Measurements from ENCODE around the gene RNF207.

RNF207 gene

DNA sequence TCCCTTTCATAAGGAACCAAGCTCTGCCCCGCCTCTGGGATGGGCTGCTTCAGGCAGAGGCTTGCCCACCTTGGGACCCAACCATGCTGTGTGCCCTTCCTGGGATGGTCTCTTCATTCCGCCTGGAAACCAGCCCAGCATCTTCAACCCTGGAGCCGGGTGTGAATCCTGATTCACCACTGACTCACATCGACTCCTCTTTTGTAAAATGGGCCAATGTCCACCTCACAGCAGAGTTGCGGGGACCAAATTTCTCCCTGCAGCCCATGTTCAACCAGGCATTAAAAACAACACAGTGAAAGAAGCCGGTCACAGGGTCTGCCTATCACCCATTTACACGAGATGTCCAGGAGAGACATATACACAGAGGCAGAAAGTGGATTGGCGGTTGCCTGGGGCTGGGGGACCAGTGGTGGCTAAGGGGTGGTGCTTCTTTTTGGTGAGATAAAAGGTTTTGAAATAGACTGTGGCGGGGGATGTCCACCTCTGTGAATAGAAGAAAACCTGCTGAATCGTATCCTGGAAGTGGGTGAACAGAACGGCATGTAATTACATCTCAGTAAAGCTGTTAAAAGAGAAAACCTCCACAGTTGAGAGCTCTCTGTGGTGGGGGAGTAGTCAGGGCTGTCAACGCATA, 61.9 kb downstream of the RNF207 start:
- no peak for DNase-seq (ENCODE audit: extremely low read depth, low read depth)
- TF ChIP-seq, protein P1, sequence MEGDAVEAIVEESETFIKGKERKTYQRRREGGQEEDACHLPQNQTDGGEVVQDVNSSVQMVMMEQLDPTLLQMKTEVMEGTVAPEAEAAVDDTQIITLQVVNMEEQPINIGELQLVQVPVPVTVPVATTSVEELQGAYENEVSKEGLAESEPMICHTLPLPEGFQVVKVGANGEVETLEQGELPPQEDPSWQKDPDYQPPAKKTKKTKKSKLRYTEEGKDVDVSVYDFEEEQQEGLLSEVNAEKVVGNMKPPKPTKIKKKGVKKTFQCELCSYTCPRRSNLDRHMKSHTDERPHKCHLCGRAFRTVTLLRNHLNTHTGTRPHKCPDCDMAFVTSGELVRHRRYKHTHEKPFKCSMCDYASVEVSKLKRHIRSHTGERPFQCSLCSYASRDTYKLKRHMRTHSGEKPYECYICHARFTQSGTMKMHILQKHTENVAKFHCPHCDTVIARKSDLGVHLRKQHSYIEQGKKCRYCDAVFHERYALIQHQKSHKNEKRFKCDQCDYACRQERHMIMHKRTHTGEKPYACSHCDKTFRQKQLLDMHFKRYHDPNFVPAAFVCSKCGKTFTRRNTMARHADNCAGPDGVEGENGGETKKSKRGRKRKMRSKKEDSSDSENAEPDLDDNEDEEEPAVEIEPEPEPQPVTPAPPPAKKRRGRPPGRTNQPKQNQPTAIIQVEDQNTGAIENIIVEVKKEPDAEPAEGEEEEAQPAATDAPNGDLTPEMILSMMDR (IDR thresholded peaks at IDR 0.05; ENCODE audit: low read depth, low read length) = no peak

DNA sequence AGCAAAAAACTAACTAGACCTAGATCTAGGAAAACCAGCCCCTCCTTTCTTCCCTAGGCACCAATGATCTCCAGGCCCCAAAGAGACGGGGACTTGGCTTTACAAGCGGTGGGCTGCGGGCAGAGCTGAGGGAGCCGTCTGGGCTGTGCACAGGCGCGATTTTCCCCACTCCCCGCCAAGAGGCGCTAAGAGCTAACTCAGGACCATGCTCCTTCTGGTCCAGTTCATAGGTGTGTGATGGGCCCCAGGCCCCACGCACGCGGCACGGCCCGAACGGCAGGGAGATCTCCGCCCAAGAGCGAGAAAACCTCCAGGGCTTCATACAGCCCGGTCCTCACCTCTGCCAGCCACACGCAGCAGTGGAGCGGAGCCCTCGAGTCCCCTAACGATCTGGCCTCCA, 62.5 kb downstream of the RNF207 start:
- no peak for DNase-seq (ENCODE audit: extremely low read depth, low read depth)

DNA sequence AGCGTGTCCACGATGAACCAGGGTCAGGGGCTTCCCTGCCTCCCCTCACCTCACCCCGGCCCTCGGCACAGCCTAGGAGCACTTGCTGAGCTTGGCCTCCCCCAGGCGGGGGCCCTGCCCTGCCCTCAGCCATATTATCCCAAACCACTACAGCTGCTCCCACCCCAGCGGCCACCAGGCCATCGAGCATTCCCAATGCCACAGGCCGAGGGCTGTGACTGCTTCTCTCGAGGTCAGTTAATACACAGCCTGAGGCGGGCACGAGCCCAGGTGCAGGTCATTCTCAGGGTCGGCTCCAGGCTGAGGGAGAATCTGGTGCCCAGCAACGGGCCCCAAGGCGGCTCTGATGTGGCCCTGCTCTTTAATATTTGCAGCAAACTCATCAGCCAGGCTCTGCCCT, 63.4 kb downstream of the RNF207 start:
- DNase-seq (ENCODE audit: extremely low read depth, low read depth) = no peak
- TF ChIP-seq, protein P1 (IDR thresholded peaks at IDR 0.05; ENCODE audit: low read depth, low read length) = no peak

More for the DNA sequence above, 62.5 kb downstream of the RNF207 start:
- TF ChIP-seq, protein P1 (IDR thresholded peaks at IDR 0.05; ENCODE audit: low read depth, low read length) = no peak

DNA sequence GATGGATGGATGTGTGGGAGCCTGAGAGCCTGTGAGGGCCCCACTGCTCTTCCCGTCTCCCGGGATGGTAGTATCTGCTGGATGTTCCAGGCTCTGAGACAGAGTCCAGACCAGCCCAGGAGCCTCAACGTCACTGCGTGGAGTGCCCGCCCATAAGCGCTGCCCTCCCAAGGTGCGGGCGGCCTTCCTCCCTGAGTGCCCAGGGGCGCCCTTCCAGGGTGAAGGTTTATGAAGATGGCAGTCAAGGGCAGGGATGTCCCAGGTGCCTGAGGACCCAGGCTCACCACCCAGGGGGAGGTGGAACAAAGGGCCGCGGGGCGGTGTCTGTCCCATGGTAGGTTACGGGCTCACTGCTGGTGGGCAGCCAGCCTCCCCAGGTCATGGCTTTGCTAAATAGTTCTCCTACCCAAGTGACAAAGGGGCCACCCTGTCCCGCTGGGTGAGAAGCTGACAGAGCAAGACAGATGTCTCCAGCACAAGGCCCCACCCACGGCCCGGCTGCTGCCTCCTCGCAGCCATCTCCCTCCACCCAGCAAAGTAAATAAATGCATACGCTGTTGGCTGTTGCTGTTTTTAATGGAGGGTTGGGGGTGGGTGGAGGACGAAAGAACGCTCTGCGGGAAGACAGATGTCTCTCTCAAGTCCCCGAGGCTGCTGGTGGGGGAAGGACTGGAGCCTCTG, 63.9 kb downstream of the RNF207 start:
- TF ChIP-seq, protein P1 (IDR thresholded peaks at IDR 0.05; ENCODE audit: low read depth, low read length) = no peak
- no peak for DNase-seq (ENCODE audit: extremely low read depth, low read depth)

DNA sequence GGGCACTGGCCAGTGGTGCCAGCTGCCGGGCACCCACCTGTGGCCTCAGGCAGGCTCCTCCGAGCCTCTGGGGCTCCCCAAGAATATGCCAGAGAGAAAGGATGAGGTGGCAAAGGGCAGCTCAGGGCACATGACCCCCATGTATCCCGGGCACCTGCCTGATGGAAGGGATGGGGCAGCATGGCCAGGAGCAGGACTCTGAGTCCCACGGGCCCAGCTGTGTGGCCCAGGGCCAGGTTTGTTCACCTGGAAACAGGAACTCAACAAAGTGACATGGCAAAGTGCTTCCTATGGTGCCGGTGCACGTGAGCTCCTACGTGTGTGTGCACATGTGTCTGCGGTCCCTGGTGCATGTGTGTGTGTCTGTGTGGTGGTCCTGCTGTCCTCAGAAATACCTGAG, 64.5 kb downstream of the RNF207 start:
- TF ChIP-seq, protein P1 (IDR thresholded peaks at IDR 0.05; ENCODE audit: low read depth, low read length) = no peak
- DNase-seq (ENCODE audit: extremely low read depth, low read depth) = no peak

All from AG09319 (cell line).